Epithelial cell of esophagus (primary cell): ENCODE results near the gene RELCH.

Experiments used
- DNase-seq: peaks from one replicate; pipeline ENCODE4 v3.0.0; 2010; ENCODE audit warnings: low read depth
- H3K4me3 ChIP-seq: 2 replicates; pipeline ENCODE4 v1.5.1; 2011; ENCODE audit warnings: mild to moderate bottlenecking, low read length, control low read depth
- CTCF ChIP-seq: IDR thresholded peaks from 2 replicates; pipeline ENCODE4 v1.5.1; 2011; ENCODE audit warnings: low read depth, mild to moderate bottlenecking, low read length, control low read depth, inconsistent platforms; ENCODE audit not compliant: insufficient read depth; ENCODE audit errors: missing control alignments

The RELCH gene

GRCh38 chr18:62186774-62187542, at the start of gene RELCH, which contains the start of gene PIGN:
RELCH (plus strand) TSS chr18:62187255; CDS start chr18:62187506, 251 bp downstream.
PIGN (minus strand) TSS chr18:62187056; CDS start chr18:62161353, 25,703 bp downstream.
- H3K4me3 ChIP-seq, result peak within 1 kb of the TSS; percentile 84
- peak; percentile 99 for DNase-seq
- TF ChIP-seq CTCF, result no peak

- DNase-seq, result no peak
- TF ChIP-seq CTCF, result no peak
- no peak overlapping the region for H3K4me3 ChIP-seq
Measured at GRCh38 chr18:62138461-62139235, 48.4 kb upstream of the RELCH start.

GRCh38 chr18:62140259-62140658, 46.8 kb upstream of the RELCH start:
- no peak overlapping the region for H3K4me3 ChIP-seq
- TF ChIP-seq CTCF, result no peak
- DNase-seq, result no peak

GRCh38 chr18:62144338-62144737, 42.7 kb upstream of the RELCH start:
- TF ChIP-seq CTCF, result no peak
- no peak for DNase-seq
- no peak overlapping the region for H3K4me3 ChIP-seq

GRCh38 chr18:62151068-62151771, 35.8 kb upstream of the RELCH start:
- no peak overlapping the region for H3K4me3 ChIP-seq
- no peak for TF ChIP-seq CTCF
- no peak for DNase-seq

- DNase-seq, result no peak
- no peak overlapping the region for H3K4me3 ChIP-seq
- TF ChIP-seq CTCF, result no peak
Measured at GRCh38 chr18:62152844-62153243, 34.2 kb upstream of the RELCH start.
